Glomerular endothelial cell (primary cell): ENCODE measurements around the gene CDC37L1. TPM values are rescaled to one million over a fixed set of nuclear protein-coding genes. Genes with fewer than 3 reads are reported as not detected.

Source experiments
- DNase-seq: peaks from one replicate; pipeline ENCODE4 v3.0.0-alpha.2; 2011; ENCODE audit warnings: low read depth, low spot score; ENCODE audit errors: extremely low read depth
- total RNA-seq: library from RNA; depleted of rRNA; stranded (reverse); fragments of >200 nt; gene quantifications from 2 replicates; pipeline ENCODE4 v1.2.3, GENCODE V29; 2015

CDC37L1 gene
- total RNA-seq, 1 donor from 2014 or later = 7.4 TPM

GRCh38 chr9:4667681-4668080 lies 11.7 kb upstream of the CDC37L1 start:
- DNase-seq = no peak

GRCh38 chr9:4668604-4669003 lies 10.8 kb upstream of the CDC37L1 start:
- DNase-seq = no peak

GRCh38 chr9:4669890-4670289 lies 9.5 kb upstream of the CDC37L1 start:
- no peak for DNase-seq

- no peak for DNase-seq
Observed at GRCh38 chr9:4670591-4670990, 8.8 kb upstream of the CDC37L1 start.

- DNase-seq = no peak
Observed at GRCh38 chr9:4671737-4672136, 7.6 kb upstream of the CDC37L1 start.

- DNase-seq = no peak
Observed at GRCh38 chr9:4674783-4675182, 4.6 kb upstream of the CDC37L1 start.

GRCh38 chr9:4677392-4677791 lies 2.0 kb upstream of the CDC37L1 start:
- DNase-seq = no peak

- no peak for DNase-seq
Observed at GRCh38 chr9:4678679-4679267, 596 bp upstream of the CDC37L1 start.

- no peak for DNase-seq
Observed at GRCh38 chr9:4680173-4680525, 780 bp downstream of the CDC37L1 start.

- DNase-seq = no peak
Observed at GRCh38 chr9:4680750-4681149, 1.4 kb downstream of the CDC37L1 start.

GRCh38 chr9:4684820-4685219 lies 5.5 kb downstream of the CDC37L1 start:
- no peak for DNase-seq

GRCh38 chr9:4686112-4686511 lies 6.7 kb downstream of the CDC37L1 start:
- no peak for DNase-seq

- no peak for DNase-seq
Observed at GRCh38 chr9:4686584-4686983, 7.2 kb downstream of the CDC37L1 start.

GRCh38 chr9:4689021-4689420 lies 9.7 kb downstream of the CDC37L1 start:
- no peak for DNase-seq

- DNase-seq = no peak
Observed at GRCh38 chr9:4689687-4690104, 10.3 kb downstream of the CDC37L1 start.

GRCh38 chr9:4690144-4690543 lies 10.8 kb downstream of the CDC37L1 start:
- DNase-seq = no peak

- no peak for DNase-seq
Observed at GRCh38 chr9:4691795-4692194, 12.4 kb downstream of the CDC37L1 start.

- no peak for DNase-seq
Observed at GRCh38 chr9:4700091-4700490, 20.7 kb downstream of the CDC37L1 start.

- no peak for DNase-seq
Observed at GRCh38 chr9:4700932-4701331, 21.6 kb downstream of the CDC37L1 start.

GRCh38 chr9:4701526-4701925 lies 22.2 kb downstream of the CDC37L1 start:
- no peak for DNase-seq

GRCh38 chr9:4704129-4704528 lies 24.8 kb downstream of the CDC37L1 start:
- no peak for DNase-seq

GRCh38 chr9:4706021-4706420 lies 26.7 kb downstream of the CDC37L1 start:
- DNase-seq = no peak

- DNase-seq = no peak
Observed at GRCh38 chr9:4706971-4707622, 27.7 kb downstream of the CDC37L1 start.
